Measurements from ENCODE around the gene MED27. TPM values are rescaled to one million over a fixed set of nuclear protein-coding genes. Genes with fewer than 3 reads are reported as not detected.

Gene MED27
- total RNA-seq, 3 donors from 2014 or later, result 13.0 to 16.3 (median 14.4) TPM

- Histone ChIP-seq H3K36me3 (ENCODE audit: low read depth) (no peaks in the 10 kb centered on the region), H3K4me3 (no peak overlapping the region), H3K9me3 (no peaks in the 10 kb centered on the region), H3K4me1 (ENCODE audit: low read depth) (no peaks in the 10 kb centered on the region)
- ATAC-seq (no peak), DNase-seq (no peak)
- intact Hi-C loops (cut with DNase I, micrococcal nuclease), result no loop called here
- TF ChIP-seq CTCF (IDR thresholded peaks at IDR 0.05), result no peak
Observed at GRCh38 chr9:132048201-132048600, 31.5 kb downstream of the MED27 start.

GRCh38 chr9:132046456-132046855 is 33.2 kb downstream of the MED27 start:
- Histone ChIP-seq H3K36me3 (ENCODE audit: low read depth) (no peaks in the 10 kb centered on the region), H3K4me3 (no peak overlapping the region), H3K9me3 (no peaks in the 10 kb centered on the region), H3K4me1 (ENCODE audit: low read depth) (no peaks in the 10 kb centered on the region)
- ATAC-seq (no peak), DNase-seq (no peak)
- intact Hi-C loops (cut with DNase I, micrococcal nuclease), result no loop called here
- TF ChIP-seq CTCF (IDR thresholded peaks at IDR 0.05), result no peak

GRCh38 chr9:132044176-132044875 is 35.3 kb downstream of the MED27 start:
- DNase-seq (no peak), ATAC-seq (no peak)
- H3K4me3 ChIP-seq, result no peak overlapping the region
- TF ChIP-seq CTCF (IDR thresholded peaks at IDR 0.05), result no peak
- no peaks in the 10 kb centered on the region for H3K9me3 ChIP-seq
- no peaks in the 10 kb centered on the region for H3K4me1 ChIP-seq (ENCODE audit: low read depth)
- no peaks in the 10 kb centered on the region for H3K36me3 ChIP-seq (ENCODE audit: low read depth)
- intact Hi-C loops (cut with DNase I, micrococcal nuclease), result no loop called here

- intact Hi-C loops (cut with DNase I, micrococcal nuclease), result no loop called here
- H3K9me3 ChIP-seq, result no peaks in the 10 kb centered on the region
- no peaks in the 10 kb centered on the region for H3K36me3 ChIP-seq (ENCODE audit: low read depth)
- no peak for TF ChIP-seq CTCF (IDR thresholded peaks at IDR 0.05)
- no peaks in the 10 kb centered on the region for H3K4me1 ChIP-seq (ENCODE audit: low read depth)
- no peak for ATAC-seq
- no peak overlapping the region for H3K4me3 ChIP-seq
- DNase-seq, result no peak
Observed at GRCh38 chr9:132043708-132044107, 36.0 kb downstream of the MED27 start.

- H3K9me3 ChIP-seq, result no peaks in the 10 kb centered on the region
- no peak overlapping the region for H3K4me3 ChIP-seq
- H3K4me1 ChIP-seq (ENCODE audit: low read depth), result no peaks in the 10 kb centered on the region
- TF ChIP-seq CTCF (IDR thresholded peaks at IDR 0.05), result no peak
- H3K36me3 ChIP-seq (ENCODE audit: low read depth), result no peaks in the 10 kb centered on the region
- ATAC-seq (no peak), DNase-seq (no peak)
- intact Hi-C loops (cut with DNase I, micrococcal nuclease), result no loop called here
Observed at GRCh38 chr9:132042324-132042723, 37.3 kb downstream of the MED27 start.

GRCh38 chr9:132041798-132042197 is 37.9 kb downstream of the MED27 start:
- TF ChIP-seq CTCF (IDR thresholded peaks at IDR 0.05), result no peak
- ATAC-seq, result no peak
- no peak for DNase-seq
- no peaks in the 10 kb centered on the region for H3K4me1 ChIP-seq (ENCODE audit: low read depth)
- intact Hi-C loops (cut with DNase I, micrococcal nuclease), result no loop called here
- no peaks in the 10 kb centered on the region for H3K9me3 ChIP-seq
- no peaks in the 10 kb centered on the region for H3K36me3 ChIP-seq (ENCODE audit: low read depth)
- H3K4me3 ChIP-seq, result no peak overlapping the region

Measured in mucosa of descending colon (tissue), 3 donors.